Measurements from ENCODE around the gene RERE. TPM values are rescaled to one million over a fixed set of nuclear protein-coding genes. Genes with fewer than 3 reads are reported as not detected.
"Not testable (repeated sequence)": the region's sequence is repeated elsewhere in the genome, so short reads cannot be mapped to it uniquely, and the experiment has no call there.

The RERE gene
- total and polyA plus RNA-seq, 5 donors: 72.4 to 175 (median 161) TPM

- intact Hi-C loops (cut with DNase I): no loop called here
- peaks cover 37% of the 10 kb centered on the region for H3K4me1 ChIP-seq (ENCODE audit: control insufficient read depth, insufficient read depth, low read length)
- H3K27me3 ChIP-seq (ENCODE audit: control insufficient read depth, insufficient read depth): no peaks in the 10 kb centered on the region
- WGBS: 59% methylated on average over 6 of the region's 6 CpGs
- DNase-seq (no peak), ATAC-seq (peak in 1 of 2 donors; percentile 53)
- H3K27ac ChIP-seq (ENCODE audit: low read length): peak overlapping the region; percentile 64
- H3K4me3 ChIP-seq (ENCODE audit: low read length): no peak overlapping the region
- no peaks in the 10 kb centered on the region for H3K9me3 ChIP-seq (ENCODE audit: control insufficient read depth, low read length)
Observed at GRCh38 chr1:8384088-8384487, 433.4 kb downstream of the RERE start.

- ATAC-seq (no peak), DNase-seq (no peak)
- Histone ChIP-seq H3K9me3 (ENCODE audit: control insufficient read depth, low read length) (no peaks in the 10 kb centered on the region), H3K4me3 (ENCODE audit: low read length) (no peak overlapping the region), H3K27me3 (ENCODE audit: control insufficient read depth, insufficient read depth) (no peaks in the 10 kb centered on the region), H3K27ac (ENCODE audit: low read length) (peak overlapping the region; percentile 36), H3K4me1 (ENCODE audit: control insufficient read depth, insufficient read depth, low read length) (peaks cover 46% of the 10 kb centered on the region)
- intact Hi-C loops (cut with DNase I): no loop called here
- 76% methylated on average over 15 of the region's 15 CpGs for WGBS
Observed at GRCh38 chr1:8382608-8383505, 434.6 kb downstream of the RERE start.

- 83% methylated on average over 9 of the region's 9 CpGs for WGBS
- H3K4me1 ChIP-seq (ENCODE audit: control insufficient read depth, insufficient read depth, low read length): peaks cover 46% of the 10 kb centered on the region
- ATAC-seq: peak; percentile 32 to 39
- H3K27ac ChIP-seq (ENCODE audit: low read length): peak overlapping the region; percentile 38
- H3K27me3 ChIP-seq (ENCODE audit: control insufficient read depth, insufficient read depth): no peaks in the 10 kb centered on the region
- intact Hi-C loops (cut with DNase I): no loop called here
- no peak for DNase-seq
- H3K9me3 ChIP-seq (ENCODE audit: control insufficient read depth, low read length): no peaks in the 10 kb centered on the region
- H3K4me3 ChIP-seq (ENCODE audit: low read length): no peak overlapping the region
Observed at GRCh38 chr1:8382051-8382505, 435.4 kb downstream of the RERE start.

GRCh38 chr1:8381618-8382017, 435.8 kb downstream of the RERE start:
- Histone ChIP-seq H3K9me3 (ENCODE audit: control insufficient read depth, low read length) (no peaks in the 10 kb centered on the region), H3K27me3 (ENCODE audit: control insufficient read depth, insufficient read depth) (no peaks in the 10 kb centered on the region), H3K4me1 (ENCODE audit: control insufficient read depth, insufficient read depth, low read length) (peaks cover 46% of the 10 kb centered on the region), H3K4me3 (ENCODE audit: low read length) (no peak overlapping the region), H3K27ac (ENCODE audit: low read length) (peak overlapping the region; percentile 38)
- no peak for DNase-seq
- 64% methylated on average over 8 of the region's 8 CpGs for WGBS
- intact Hi-C loops (cut with DNase I): no loop called here
- ATAC-seq: no peak

- ATAC-seq; DNase-seq; H3K4me3 ChIP-seq (ENCODE audit: low read length); H3K27me3 ChIP-seq (ENCODE audit: control insufficient read depth, insufficient read depth); intact Hi-C loops (cut with DNase I); H3K9me3 ChIP-seq (ENCODE audit: control insufficient read depth, low read length): not testable (repeated sequence)
- H3K4me1 ChIP-seq (ENCODE audit: control insufficient read depth, insufficient read depth, low read length): peaks cover 50% of the 10 kb centered on the region
- 81% methylated on average over 6 of the region's 6 CpGs for WGBS
- H3K27ac ChIP-seq (ENCODE audit: low read length): peak overlapping the region; percentile 48
Observed at GRCh38 chr1:8380310-8380709, 437.1 kb downstream of the RERE start.

GRCh38 chr1:8379513-8380186, 437.8 kb downstream of the RERE start:
- WGBS: 73% methylated on average over 14 of the region's 14 CpGs
- H3K4me3 ChIP-seq (ENCODE audit: low read length): no peak overlapping the region
- ATAC-seq (peak; percentile 8 to 9), DNase-seq (no peak)
- H3K27ac ChIP-seq (ENCODE audit: low read length): peak overlapping the region; percentile 61
- H3K4me1 ChIP-seq (ENCODE audit: control insufficient read depth, insufficient read depth, low read length): peaks cover 48% of the 10 kb centered on the region
- no peaks in the 10 kb centered on the region for H3K27me3 ChIP-seq (ENCODE audit: control insufficient read depth, insufficient read depth)
- H3K9me3 ChIP-seq (ENCODE audit: control insufficient read depth, low read length): no peaks in the 10 kb centered on the region
- intact Hi-C loops (cut with DNase I): loop anchor here in 1 of 4 donors (10.0 kb wide), 1 partner anchor 145 kb away; no protein-coding TSS in a partner anchor

GRCh38 chr1:8378981-8379470, 438.4 kb downstream of the RERE start:
- DNase-seq: peak in 1 of 3 donors; percentile 55
- Histone ChIP-seq H3K27me3 (ENCODE audit: control insufficient read depth, insufficient read depth) (no peaks in the 10 kb centered on the region), H3K9me3 (ENCODE audit: control insufficient read depth, low read length) (no peaks in the 10 kb centered on the region), H3K4me3 (ENCODE audit: low read length) (no peak overlapping the region), H3K27ac (ENCODE audit: low read length) (peak overlapping the region; percentile 61), H3K4me1 (ENCODE audit: control insufficient read depth, insufficient read depth, low read length) (peaks cover 52% of the 10 kb centered on the region)
- WGBS: 45% methylated on average over 10 of the region's 10 CpGs
- intact Hi-C loops (cut with DNase I): loop anchor here in 1 of 4 donors (10.0 kb wide), 1 partner anchor 146 kb away; no protein-coding TSS in a partner anchor
- ATAC-seq: peak; percentile 24 to 34

- Histone ChIP-seq H3K27me3 (ENCODE audit: control insufficient read depth, insufficient read depth) (no peaks in the 10 kb centered on the region), H3K4me1 (ENCODE audit: control insufficient read depth, insufficient read depth, low read length) (peaks cover 52% of the 10 kb centered on the region), H3K4me3 (ENCODE audit: low read length) (no peak overlapping the region), H3K27ac (ENCODE audit: low read length) (peak overlapping the region; percentile 61), H3K9me3 (ENCODE audit: control insufficient read depth, low read length) (no peaks in the 10 kb centered on the region)
- DNase-seq (no peak), ATAC-seq (peak in 1 of 2 donors; percentile 13)
- 21% methylated on average over 4 of the region's 4 CpGs for WGBS
- intact Hi-C loops (cut with DNase I): loop anchor here in 1 of 4 donors (10.0 kb wide), 1 partner anchor 147 kb away; no protein-coding TSS in a partner anchor
Observed at GRCh38 chr1:8378178-8378577, 439.3 kb downstream of the RERE start.

GRCh38 chr1:8377271-8377981, 440.0 kb downstream of the RERE start:
- intact Hi-C loops (cut with DNase I): loop anchor here in 1 of 4 donors (10.0 kb wide), 1 partner anchor 147 kb away; no protein-coding TSS in a partner anchor
- DNase-seq: no peak
- 83% methylated on average over 17 of the region's 17 CpGs for WGBS
- no peak for ATAC-seq
- Histone ChIP-seq H3K27ac (ENCODE audit: low read length) (no peak overlapping the region), H3K4me1 (ENCODE audit: control insufficient read depth, insufficient read depth, low read length) (peaks cover 55% of the 10 kb centered on the region), H3K9me3 (ENCODE audit: control insufficient read depth, low read length) (no peaks in the 10 kb centered on the region), H3K4me3 (ENCODE audit: low read length) (no peak overlapping the region), H3K27me3 (ENCODE audit: control insufficient read depth, insufficient read depth) (no peaks in the 10 kb centered on the region)

- ATAC-seq: no peak
- H3K4me3 ChIP-seq (ENCODE audit: low read length): no peak overlapping the region
- 70% methylated on average over 4 of the region's 4 CpGs for WGBS
- no peaks in the 10 kb centered on the region for H3K9me3 ChIP-seq (ENCODE audit: control insufficient read depth, low read length)
- no peaks in the 10 kb centered on the region for H3K27me3 ChIP-seq (ENCODE audit: control insufficient read depth, insufficient read depth)
- DNase-seq: no peak
- peak overlapping the region; percentile 67 for H3K27ac ChIP-seq (ENCODE audit: low read length)
- peaks cover 59% of the 10 kb centered on the region for H3K4me1 ChIP-seq (ENCODE audit: control insufficient read depth, insufficient read depth, low read length)
- intact Hi-C loops (cut with DNase I): loop anchor here in 1 of 4 donors (10.0 kb wide), 1 partner anchor 148 kb away; no protein-coding TSS in a partner anchor
Observed at GRCh38 chr1:8376358-8376840, 441.0 kb downstream of the RERE start.

Data from right cardiac atrium (tissue), 5 donors.